Neural cell (in vitro differentiated cells): ENCODE results near the gene ANKRD13A. TPM values are rescaled to one million over a fixed set of nuclear protein-coding genes. Genes with fewer than 3 reads are reported as not detected.

Source experiments
- H2AFZ ChIP-seq: fragments of 200-600, 300-800 bp; sonication (generic), shearing (Covaris generic); 2 replicates; pipeline ENCODE4 v1.6.0; 2014; ENCODE audit warnings: low read depth, mild to moderate bottlenecking, antibody characterized with exemption, low read length, moderate library complexity
- H3F3A ChIP-seq: fragments of 200-600 bp; shearing (Covaris generic); 2 replicates; pipeline ENCODE4 v1.6.1; 2016; ENCODE audit warnings: mild to moderate bottlenecking, moderate library complexity, mixed read lengths, antibody characterized with exemption, low read length; ENCODE audit not compliant: insufficient read depth, poor library complexity, severe bottlenecking
- H3K27ac ChIP-seq: fragments of 200-600, 300-800 bp; sonication (generic), shearing (Covaris generic); 2 replicates; pipeline ENCODE4 v1.5.1; 2014; ENCODE audit warnings: mild to moderate bottlenecking, low read length, moderate library complexity
- H3K27me3 ChIP-seq: fragments of 300-800, 200-600 bp; sonication (generic), shearing (Covaris generic); 2 replicates; pipeline ENCODE4 v1.6.0; 2014; ENCODE audit warnings: mild to moderate bottlenecking, low read depth, low read length, moderate library complexity; ENCODE audit not compliant: insufficient read depth
- H3K36me3 ChIP-seq: fragments of 300-800, 200-600 bp; sonication (generic), shearing (Covaris generic); 2 replicates; pipeline ENCODE4 v1.5.1; 2014; ENCODE audit warnings: mild to moderate bottlenecking, antibody characterized with exemption, low read length, moderate library complexity; ENCODE audit not compliant: insufficient read depth
- H3K4me2 ChIP-seq: fragments of 300-800, 200-600 bp; sonication (generic), shearing (Covaris generic); 2 replicates; pipeline ENCODE4 v1.6.0; 2014; ENCODE audit warnings: mild to moderate bottlenecking, low read length
- H3K4me3 ChIP-seq: fragments of 300-800, 200-600 bp; sonication (generic), shearing (Covaris generic); 2 replicates; pipeline ENCODE4 v1.5.1; 2014; ENCODE audit warnings: mild to moderate bottlenecking, low read length, moderate library complexity
- H3K79me2 ChIP-seq: fragments of 200-600 bp; shearing (Covaris generic); replicated peaks from 2 replicates; pipeline ENCODE4 v1.6.0; 2014; ENCODE audit warnings: mild to moderate bottlenecking, low read length, moderate library complexity; ENCODE audit not compliant: insufficient read depth
- H3K9ac ChIP-seq: fragments of 300-800, 200-600 bp; sonication (generic), shearing (Covaris generic); 2 replicates; pipeline ENCODE4 v1.6.1; 2016; ENCODE audit warnings: mild to moderate bottlenecking, low read length, mixed read lengths
- H3K9me2 ChIP-seq: fragments of 200-600 bp; shearing (Covaris generic); 2 replicates; pipeline ENCODE4 v1.6.1; 2016; ENCODE audit warnings: mild to moderate bottlenecking, low read length, mixed read lengths; ENCODE audit not compliant: insufficient read depth
- H3K9me3 ChIP-seq: fragments of 200-600, 300-800 bp; sonication (generic), shearing (Covaris generic); 2 replicates; pipeline ENCODE4 v1.6.1; 2016; ENCODE audit warnings: mild to moderate bottlenecking, mixed run types, low read length, moderate library complexity, mixed read lengths
- H4K20me1 ChIP-seq: fragments of 200-600 bp; shearing (Covaris generic); 2 replicates; pipeline ENCODE4 v1.6.1; 2016; ENCODE audit warnings: mild to moderate bottlenecking, mixed run types; ENCODE audit not compliant: insufficient read depth
- CTCF ChIP-seq: fragments of 450-650 bp; IDR thresholded peaks from 2 replicates; pipeline ENCODE4 v1.5.1; 2014; ENCODE audit warnings: antibody characterized with exemption, mild to moderate bottlenecking, moderate library complexity; ENCODE audit not compliant: poor library complexity, severe bottlenecking
- EP300 ChIP-seq: fragments of 450-650 bp; conservative IDR thresholded peaks from 2 replicates; pipeline ENCODE4 v1.6.1; 2014; ENCODE audit warnings: antibody characterized with exemption, mild to moderate bottlenecking, moderate library complexity; ENCODE audit not compliant: poor library complexity, severe bottlenecking
- EZH2 ChIP-seq: fragments of 200-600, 300-800 bp; shearing (Covaris generic), sonication (generic); IDR thresholded peaks from 2 replicates; pipeline ENCODE4 v1.6.1; 2014; ENCODE audit warnings: antibody characterized with exemption, low read length, borderline replicate concordance, mild to moderate bottlenecking; ENCODE audit not compliant: insufficient read depth, poor library complexity, severe bottlenecking
- MXI1 ChIP-seq: fragments of 450-650 bp; conservative IDR thresholded peaks from 2 replicates; pipeline ENCODE4 v1.6.1; 2014; ENCODE audit warnings: antibody characterized with exemption, mild to moderate bottlenecking; ENCODE audit not compliant: poor library complexity, severe bottlenecking
- POLR2AphosphoS5 ChIP-seq: IDR thresholded peaks from 2 replicates; pipeline ENCODE4 v1.6.1; 2012
- RAD21 ChIP-seq: fragments of 450-650 bp; conservative IDR thresholded peaks from 2 replicates; pipeline ENCODE4 v1.6.1; 2014; ENCODE audit warnings: antibody characterized with exemption, mild to moderate bottlenecking, moderate library complexity
- REST ChIP-seq: IDR thresholded peaks from 2 replicates; pipeline ENCODE4 v1.6.1; 2012; ENCODE audit warnings: borderline replicate concordance
- SMC3 ChIP-seq: fragments of 450-650 bp; conservative IDR thresholded peaks from 2 replicates; pipeline ENCODE4 v1.6.1; 2014; ENCODE audit warnings: antibody characterized with exemption, mild to moderate bottlenecking, moderate library complexity; ENCODE audit not compliant: poor library complexity
- TAF1 ChIP-seq: IDR thresholded peaks from 2 replicates; pipeline ENCODE4 v1.6.1; 2012; ENCODE audit warnings: low read depth
- polyA plus RNA-seq: library from polyadenylated mRNA; depleted of rRNA; stranded (reverse); fragments of >200 nt; gene quantifications from 2 replicates; pipeline ENCODE4 v1.2.3, GENCODE V29; 2014

Gene ANKRD13A
- polyA plus RNA-seq, 1 donor from 2014 or later = 89.2 TPM

GRCh38 chr12:110038741-110039084, 39.5 kb downstream of the ANKRD13A start:
- Histone ChIP-seq H3K4me2 (no peak overlapping the region), H3K27ac (no peak overlapping the region), H3K4me3 (no peak overlapping the region), H3K36me3 (peaks cover 10% of the 10 kb centered on the region), H3K27me3 (no peaks in the 10 kb centered on the region), H3F3A (no peaks in the 10 kb centered on the region), H3K9me3 (no peaks in the 10 kb centered on the region), H3K9me2 (no peaks in the 10 kb centered on the region), H4K20me1 (no peaks in the 10 kb centered on the region), H3K9ac (no peak overlapping the region), H2AFZ (no peak overlapping the region), H3K79me2 (no peaks in the 10 kb centered on the region)
- TF ChIP-seq TAF1 = no peak
- no peak for TF ChIP-seq EZH2
- TF ChIP-seq MXI1 = no peak
- TF ChIP-seq CTCF = no peak
- no peak for TF ChIP-seq SMC3
- no peak for TF ChIP-seq RAD21
- TF ChIP-seq POLR2AphosphoS5 = no peak
- no peak for TF ChIP-seq REST
- no peak for TF ChIP-seq EP300

GRCh38 chr12:110039085-110039807, 40.0 kb downstream of the ANKRD13A start:
- Histone ChIP-seq H3K9me2 (no peaks in the 10 kb centered on the region), H3F3A (no peaks in the 10 kb centered on the region), H3K27ac (no peak overlapping the region), H3K4me3 (no peak overlapping the region), H3K4me2 (no peak overlapping the region), H3K27me3 (no peaks in the 10 kb centered on the region), H3K9ac (no peak overlapping the region), H3K79me2 (no peaks in the 10 kb centered on the region), H3K36me3 (peaks cover 10% of the 10 kb centered on the region), H4K20me1 (no peaks in the 10 kb centered on the region), H2AFZ (no peak overlapping the region), H3K9me3 (no peaks in the 10 kb centered on the region)
- no peak for TF ChIP-seq SMC3
- no peak for TF ChIP-seq REST
- TF ChIP-seq CTCF = no peak
- no peak for TF ChIP-seq POLR2AphosphoS5
- TF ChIP-seq RAD21 = no peak
- TF ChIP-seq EZH2 = no peak
- no peak for TF ChIP-seq TAF1
- no peak for TF ChIP-seq EP300
- TF ChIP-seq MXI1 = no peak
